Calu3 (cell line): ENCODE data around the gene C22orf15. TPM values are rescaled to one million over a fixed set of nuclear protein-coding genes. Genes with fewer than 3 reads are reported as not detected.

Experiments used
- BruUV-seq: library from RNA; stranded (reverse); fragments of 400-500 nt; replicated peaks from 2 replicates; lab custom pipeline; 2021; lab: Mats Ljungman, UMichigan
- CTCF ChIA-PET: fragments of 300-600 bp; sonication (Branson Sonifier 250); formaldehyde crosslinking; loops from one replicate; lab custom pipeline; 2022; ENCODE audit warnings: antibody characterized with exemption; lab: Charles Lee
- DNase-seq: peaks from one replicate; pipeline ENCODE4 v3.0.0; 2022
- H3K27ac Mint-ChIP-seq: one replicate; pipeline ENCODE4 v1.8.0; 2022; ENCODE audit warnings: mixed read lengths; ENCODE audit not compliant: unreplicated experiment
- H3K27me3 Mint-ChIP-seq: one replicate; pipeline ENCODE4 v1.8.0; 2022; ENCODE audit warnings: mixed read lengths; ENCODE audit not compliant: unreplicated experiment
- H3K36me3 Mint-ChIP-seq: one replicate; pipeline ENCODE4 v1.8.0; 2022; ENCODE audit warnings: mild to moderate bottlenecking, moderate library complexity, mixed read lengths; ENCODE audit not compliant: insufficient read depth, unreplicated experiment
- H3K4me1 Mint-ChIP-seq: one replicate; pipeline ENCODE4 v1.8.0; 2022; ENCODE audit warnings: mild to moderate bottlenecking, low read depth, mixed read lengths; ENCODE audit not compliant: unreplicated experiment
- H3K4me3 Mint-ChIP-seq: one replicate; pipeline ENCODE4 v1.8.0; 2022; ENCODE audit warnings: mild to moderate bottlenecking, low read depth, moderate library complexity, mixed read lengths; ENCODE audit not compliant: unreplicated experiment
- H3K9me3 Mint-ChIP-seq: one replicate; pipeline ENCODE4 v1.8.0; 2022; ENCODE audit warnings: low read depth, mixed read lengths; ENCODE audit not compliant: unreplicated experiment
- intact Hi-C: fragments of 100-400 bp; cut with micrococcal nuclease; formaldehyde crosslinking; loops from one replicate; pipeline ENCODE4 v1.10.0; 2022; ENCODE audit not compliant: unreplicated experiment
- total RNA-seq: library from RNA; stranded (reverse); gene quantifications from 2 replicates; pipeline ENCODE4 v1.2.3, GENCODE V29; 2022
- TF ChIP-seq, protein P1 (sequence below): fragments of 200-600 bp; IDR thresholded peaks from one replicate; pipeline ENCODE4 v1.8.0; 2022; ENCODE audit warnings: antibody characterized with exemption; ENCODE audit not compliant: unreplicated experiment

Gene C22orf15
- total RNA-seq, 1 experiment from 2014 or later, result not detected

DNA sequence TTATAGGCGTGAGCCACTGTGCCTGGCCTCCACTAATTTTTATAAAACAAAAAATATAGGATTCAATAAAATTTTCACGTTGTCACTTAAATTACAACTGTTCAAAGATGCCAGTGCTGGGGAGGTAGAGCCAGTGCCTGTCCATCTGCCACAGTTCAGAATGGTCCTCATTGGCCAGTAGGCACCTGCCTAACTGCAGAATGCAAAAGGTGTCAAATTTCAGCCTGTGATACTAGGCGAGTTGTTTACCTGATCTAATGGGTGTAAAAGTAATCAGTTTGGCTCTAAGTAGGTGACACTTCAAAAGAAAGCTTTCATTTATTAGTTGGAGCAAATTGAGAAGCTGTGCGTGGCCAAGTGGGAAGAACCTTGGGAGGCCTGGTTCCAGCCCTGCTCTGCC is 26.3 kb downstream of the C22orf15 start:
- no peak overlapping the region for H3K27ac Mint-ChIP-seq
- DNase-seq, result no peak
- no peaks in the 10 kb centered on the region for H3K27me3 Mint-ChIP-seq
- peaks cover 7% of the 10 kb centered on the region for H3K4me1 Mint-ChIP-seq
- no peak overlapping the region for H3K4me3 Mint-ChIP-seq
- H3K9me3 Mint-ChIP-seq, result no peaks in the 10 kb centered on the region
- BruUV-seq, result no TSS peak
- intact Hi-C loops, result loop anchor here (10.0 kb wide), 1 partner anchor 46 kb away; the partner anchor contains the start of gene DERL3
- TF ChIP-seq, protein P1, sequence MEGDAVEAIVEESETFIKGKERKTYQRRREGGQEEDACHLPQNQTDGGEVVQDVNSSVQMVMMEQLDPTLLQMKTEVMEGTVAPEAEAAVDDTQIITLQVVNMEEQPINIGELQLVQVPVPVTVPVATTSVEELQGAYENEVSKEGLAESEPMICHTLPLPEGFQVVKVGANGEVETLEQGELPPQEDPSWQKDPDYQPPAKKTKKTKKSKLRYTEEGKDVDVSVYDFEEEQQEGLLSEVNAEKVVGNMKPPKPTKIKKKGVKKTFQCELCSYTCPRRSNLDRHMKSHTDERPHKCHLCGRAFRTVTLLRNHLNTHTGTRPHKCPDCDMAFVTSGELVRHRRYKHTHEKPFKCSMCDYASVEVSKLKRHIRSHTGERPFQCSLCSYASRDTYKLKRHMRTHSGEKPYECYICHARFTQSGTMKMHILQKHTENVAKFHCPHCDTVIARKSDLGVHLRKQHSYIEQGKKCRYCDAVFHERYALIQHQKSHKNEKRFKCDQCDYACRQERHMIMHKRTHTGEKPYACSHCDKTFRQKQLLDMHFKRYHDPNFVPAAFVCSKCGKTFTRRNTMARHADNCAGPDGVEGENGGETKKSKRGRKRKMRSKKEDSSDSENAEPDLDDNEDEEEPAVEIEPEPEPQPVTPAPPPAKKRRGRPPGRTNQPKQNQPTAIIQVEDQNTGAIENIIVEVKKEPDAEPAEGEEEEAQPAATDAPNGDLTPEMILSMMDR, result no peak
- peaks cover 47% of the 10 kb centered on the region for H3K36me3 Mint-ChIP-seq
- CTCF ChIA-PET, result no interaction called here

DNA sequence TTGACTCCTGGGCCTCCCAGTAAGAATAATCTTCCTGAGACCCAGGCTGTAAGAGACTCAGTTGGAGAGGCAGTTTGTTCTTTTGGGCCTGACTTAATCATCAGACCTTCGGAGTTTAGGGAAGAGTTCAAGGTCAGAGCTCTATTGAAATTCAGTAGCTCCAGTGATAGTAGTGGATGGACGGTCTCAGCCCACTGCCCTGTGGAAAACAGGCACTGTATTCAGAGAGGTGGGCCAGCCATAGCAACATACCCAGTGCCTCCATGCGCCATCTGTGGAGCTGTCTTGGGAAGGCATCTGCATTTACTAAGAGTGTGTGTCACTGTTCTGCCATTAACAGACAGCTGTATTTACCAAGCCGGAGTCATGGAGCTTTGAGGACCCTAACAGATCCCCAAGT is 26.8 kb downstream of the C22orf15 start:
- DNase-seq, result no peak
- BruUV-seq, result no TSS peak
- no peak overlapping the region for H3K27ac Mint-ChIP-seq
- H3K36me3 Mint-ChIP-seq, result peaks cover 52% of the 10 kb centered on the region
- CTCF ChIA-PET, result interaction anchor here (0.8 kb wide), 1 partner anchor 19 kb away, joined by 5 read pairs; no protein-coding TSS in a partner anchor
- H3K4me3 Mint-ChIP-seq, result no peak overlapping the region
- H3K27me3 Mint-ChIP-seq, result no peaks in the 10 kb centered on the region
- H3K9me3 Mint-ChIP-seq, result no peaks in the 10 kb centered on the region
- intact Hi-C loops, result loop anchor here (10.0 kb wide), 1 partner anchor 45 kb away; the partner anchor contains the start of gene DERL3
- H3K4me1 Mint-ChIP-seq, result peaks cover 2% of the 10 kb centered on the region
- TF ChIP-seq, protein P1, result no peak

DNA sequence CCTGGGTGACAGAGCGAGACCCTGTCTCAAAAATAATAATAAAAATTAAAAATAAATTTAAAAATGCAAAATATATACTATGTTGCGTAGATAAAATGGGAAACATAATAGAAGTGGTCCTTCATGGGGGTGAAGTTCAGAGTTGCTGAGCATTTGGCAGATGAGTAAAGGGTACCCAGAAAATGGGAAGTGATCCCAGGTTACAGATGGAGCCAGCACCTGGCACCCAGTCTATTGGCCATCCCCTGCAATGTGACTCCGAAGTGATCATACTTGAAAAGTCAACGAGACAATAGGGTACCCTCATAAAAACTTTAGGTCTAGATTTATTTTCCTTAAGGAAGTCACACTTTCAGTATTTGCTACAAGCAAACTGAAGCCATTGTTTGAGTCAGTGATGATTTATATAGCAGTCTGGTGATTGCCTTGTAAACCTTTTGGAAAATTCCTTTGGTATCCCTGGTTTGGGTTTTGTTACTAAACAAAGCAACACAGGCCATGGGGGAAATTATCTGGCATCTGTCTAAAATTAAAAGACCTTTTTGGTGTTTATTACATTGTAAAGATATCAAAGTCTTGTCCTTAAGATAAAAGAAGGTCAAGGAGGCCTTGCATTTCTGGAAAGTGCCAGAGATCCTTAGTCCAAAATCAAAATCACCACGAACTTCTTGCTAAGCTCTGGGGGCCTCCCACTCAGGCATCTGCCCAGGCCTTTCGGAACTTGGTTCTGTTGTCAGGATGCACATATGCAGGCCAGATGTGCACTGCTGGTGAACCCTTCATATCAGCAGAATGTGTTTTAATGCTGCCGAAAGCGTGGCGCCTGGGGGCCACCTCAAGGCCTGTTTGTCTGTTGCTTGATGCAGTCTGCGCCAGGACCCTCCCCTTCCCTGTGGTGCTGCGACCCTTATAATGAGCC is 28.3 kb downstream of the C22orf15 start:
- no peaks in the 10 kb centered on the region for H3K4me1 Mint-ChIP-seq
- no TSS peak for BruUV-seq
- H3K27ac Mint-ChIP-seq, result no peak overlapping the region
- CTCF ChIA-PET, result interaction anchor here (0.5 kb wide), 1 partner anchor 33 kb away, joined by 3 read pairs; no protein-coding TSS in a partner anchor
- no peaks in the 10 kb centered on the region for H3K9me3 Mint-ChIP-seq
- TF ChIP-seq, protein P1, result no peak
- no peak overlapping the region for H3K4me3 Mint-ChIP-seq
- intact Hi-C loops, result no loop called here
- peaks cover 66% of the 10 kb centered on the region for H3K36me3 Mint-ChIP-seq
- H3K27me3 Mint-ChIP-seq, result no peaks in the 10 kb centered on the region
- DNase-seq, result no peak

DNA sequence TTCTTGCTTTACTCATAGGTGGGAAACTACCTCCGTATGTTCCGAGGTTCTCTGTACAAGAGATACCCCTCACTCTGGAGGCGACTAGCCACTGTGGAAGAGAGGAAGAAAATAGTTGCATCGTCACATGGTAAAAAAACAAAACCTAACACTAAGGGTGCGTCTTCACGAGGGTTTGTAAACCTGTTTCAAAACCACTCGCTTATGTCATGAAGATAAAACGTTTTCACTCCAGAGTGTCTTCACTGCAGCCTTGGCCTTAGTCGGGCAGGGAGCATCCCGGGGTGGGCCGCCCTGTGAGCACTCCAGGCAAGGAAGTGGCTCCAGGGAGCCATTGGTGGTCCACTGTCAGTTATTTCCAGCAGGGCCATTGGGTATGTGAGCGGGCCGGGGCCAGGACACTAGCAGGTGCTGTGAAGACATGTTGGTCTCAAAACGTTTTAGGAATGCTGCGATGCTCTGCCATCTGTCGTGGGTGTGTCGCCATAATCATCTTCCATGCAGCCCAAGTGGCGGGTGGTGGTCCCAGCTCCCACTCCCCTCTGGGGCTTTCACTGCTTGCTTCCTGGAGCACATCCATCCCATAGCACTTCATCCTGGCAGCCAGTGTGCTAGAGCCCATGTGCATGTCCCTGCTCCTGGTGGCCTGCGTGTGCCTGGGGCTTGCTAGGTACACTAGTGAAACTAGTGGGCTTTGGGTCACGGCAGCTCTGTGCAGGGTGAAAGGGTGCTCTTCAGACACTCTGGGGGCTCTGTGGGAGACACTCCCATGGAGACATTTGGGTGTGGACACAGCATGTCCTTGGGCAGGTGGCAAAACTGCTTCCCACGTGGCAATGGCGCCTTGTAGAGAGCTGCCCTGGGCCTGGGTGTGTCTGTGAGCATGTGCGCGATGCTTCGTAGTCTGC is 29.2 kb downstream of the C22orf15 start:
- no peaks in the 10 kb centered on the region for H3K27me3 Mint-ChIP-seq
- H3K9me3 Mint-ChIP-seq, result no peaks in the 10 kb centered on the region
- no peak overlapping the region for H3K27ac Mint-ChIP-seq
- TF ChIP-seq, protein P1, result no peak
- CTCF ChIA-PET, result no interaction called here
- H3K4me3 Mint-ChIP-seq, result no peak overlapping the region
- no TSS peak for BruUV-seq
- intact Hi-C loops, result no loop called here
- H3K4me1 Mint-ChIP-seq, result no peaks in the 10 kb centered on the region
- no peak for DNase-seq
- H3K36me3 Mint-ChIP-seq, result peaks cover 67% of the 10 kb centered on the region
